Measurements from ENCODE around the gene NHSL1. TPM values are rescaled to one million over a fixed set of nuclear protein-coding genes. Genes with fewer than 3 reads are reported as not detected.

The NHSL1 gene
- total RNA-seq, 1 experiment from 2014 or later = 41.9 TPM

DNA sequence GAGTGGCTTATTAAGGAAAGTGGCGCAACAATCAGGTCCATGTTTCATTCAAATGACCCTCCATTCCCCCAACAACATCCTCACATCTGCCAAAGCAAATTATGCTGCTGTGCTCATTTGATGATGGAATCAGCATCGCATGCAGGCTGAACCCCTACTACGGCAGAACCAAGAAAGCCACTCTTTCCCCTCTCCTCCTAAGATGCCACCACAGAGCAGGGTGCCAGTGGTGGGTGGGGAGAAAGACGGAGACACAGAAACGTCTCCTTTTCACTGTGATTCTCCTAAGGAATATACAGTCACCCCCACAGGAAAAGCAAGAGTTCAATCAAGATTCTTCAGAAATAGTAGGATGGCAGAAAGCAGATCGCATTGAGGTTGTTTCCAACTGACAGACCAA, 78.2 kb downstream of the NHSL1 start:
- BruUV-seq (replicated peaks) = no TSS peak
- peaks cover 59% of the 10 kb centered on the region for H3K36me3 Mint-ChIP-seq (ENCODE audit: insufficient read depth, unreplicated experiment)

DNA sequence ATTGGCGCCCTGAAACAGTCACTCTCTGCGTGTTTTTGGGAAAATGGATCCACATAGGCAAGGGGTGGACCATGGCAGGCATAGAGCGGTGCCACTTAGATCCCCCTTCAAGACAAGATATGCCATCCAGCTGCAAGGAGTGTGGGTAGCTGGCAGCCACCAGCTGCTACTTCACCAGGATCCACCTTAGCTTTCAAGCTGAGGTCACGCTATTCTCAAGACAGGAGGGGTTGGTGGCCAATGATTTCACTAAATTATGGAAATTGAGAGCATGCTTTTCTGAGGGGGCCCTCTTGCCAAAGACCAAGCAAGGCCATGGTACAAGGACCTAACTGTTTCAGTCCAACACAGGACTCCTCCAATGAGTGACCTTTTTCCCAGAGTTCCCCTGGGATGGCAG, 78.9 kb downstream of the NHSL1 start:
- no peaks in the 10 kb centered on the region for H3K27me3 Mint-ChIP-seq (ENCODE audit: insufficient read depth, unreplicated experiment)
- no peaks in the 10 kb centered on the region for H3K36me3 ChIP-seq (ENCODE audit: control insufficient read depth, insufficient read depth, low read length)
- no peaks in the 10 kb centered on the region for H3K9me3 ChIP-seq
- intact Hi-C loops (cut with micrococcal nuclease; ENCODE audit: unreplicated experiment) = no loop called here
- BruUV-seq (replicated peaks) = no TSS peak
- POLR2A ChIA-PET = no interaction called here
- no peak overlapping the region for H3K4me3 ChIP-seq (ENCODE audit: low read depth, low read length)
- peaks cover 61% of the 10 kb centered on the region for H3K36me3 Mint-ChIP-seq (ENCODE audit: insufficient read depth, unreplicated experiment)
- no peaks in the 10 kb centered on the region for H3K4me1 ChIP-seq
- CTCF ChIA-PET = no interaction called here
- no peaks in the 10 kb centered on the region for H3K27me3 ChIP-seq (replicated peaks; ENCODE audit: control insufficient read depth, insufficient read depth, low read length)
- no peaks in the 10 kb centered on the region for H3K9me3 Mint-ChIP-seq (ENCODE audit: unreplicated experiment)
- no peaks in the 10 kb centered on the region for H3K4me1 Mint-ChIP-seq (ENCODE audit: low read depth, unreplicated experiment)
- H3K4me3 Mint-ChIP-seq (ENCODE audit: unreplicated experiment) = no peak overlapping the region
- no peak for DNase-seq
- TF ChIP-seq, protein P1, sequence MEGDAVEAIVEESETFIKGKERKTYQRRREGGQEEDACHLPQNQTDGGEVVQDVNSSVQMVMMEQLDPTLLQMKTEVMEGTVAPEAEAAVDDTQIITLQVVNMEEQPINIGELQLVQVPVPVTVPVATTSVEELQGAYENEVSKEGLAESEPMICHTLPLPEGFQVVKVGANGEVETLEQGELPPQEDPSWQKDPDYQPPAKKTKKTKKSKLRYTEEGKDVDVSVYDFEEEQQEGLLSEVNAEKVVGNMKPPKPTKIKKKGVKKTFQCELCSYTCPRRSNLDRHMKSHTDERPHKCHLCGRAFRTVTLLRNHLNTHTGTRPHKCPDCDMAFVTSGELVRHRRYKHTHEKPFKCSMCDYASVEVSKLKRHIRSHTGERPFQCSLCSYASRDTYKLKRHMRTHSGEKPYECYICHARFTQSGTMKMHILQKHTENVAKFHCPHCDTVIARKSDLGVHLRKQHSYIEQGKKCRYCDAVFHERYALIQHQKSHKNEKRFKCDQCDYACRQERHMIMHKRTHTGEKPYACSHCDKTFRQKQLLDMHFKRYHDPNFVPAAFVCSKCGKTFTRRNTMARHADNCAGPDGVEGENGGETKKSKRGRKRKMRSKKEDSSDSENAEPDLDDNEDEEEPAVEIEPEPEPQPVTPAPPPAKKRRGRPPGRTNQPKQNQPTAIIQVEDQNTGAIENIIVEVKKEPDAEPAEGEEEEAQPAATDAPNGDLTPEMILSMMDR (IDR thresholded peaks at IDR 0.05; ENCODE audit: insufficient read depth in 1 of 2, low read depth in 1 of 2, low read length in 1 of 2, severe bottlenecking in 1 of 2, unreplicated experiment in 1 of 2) = no peak
- H3K27ac Mint-ChIP-seq (ENCODE audit: unreplicated experiment) = no peak overlapping the region

More for the DNA sequence above, 78.2 kb downstream of the NHSL1 start:
- no peak for DNase-seq
- POLR2A ChIA-PET = no interaction called here
- Histone ChIP-seq H3K36me3 (ENCODE audit: control insufficient read depth, insufficient read depth, low read length) (no peaks in the 10 kb centered on the region), H3K4me3 (ENCODE audit: low read depth, low read length) (no peak overlapping the region), H3K9me3 (no peaks in the 10 kb centered on the region), H3K4me1 (no peaks in the 10 kb centered on the region), H3K27me3 (replicated peaks; ENCODE audit: control insufficient read depth, insufficient read depth, low read length) (no peaks in the 10 kb centered on the region)
- Mint-ChIP-seq H3K4me1 (ENCODE audit: low read depth, unreplicated experiment) (no peaks in the 10 kb centered on the region), H3K4me3 (ENCODE audit: unreplicated experiment) (no peak overlapping the region), H3K9me3 (ENCODE audit: unreplicated experiment) (no peaks in the 10 kb centered on the region), H3K27ac (ENCODE audit: unreplicated experiment) (no peak overlapping the region), H3K27me3 (ENCODE audit: insufficient read depth, unreplicated experiment) (no peaks in the 10 kb centered on the region)
- intact Hi-C loops (cut with micrococcal nuclease; ENCODE audit: unreplicated experiment) = no loop called here
- CTCF ChIA-PET = no interaction called here
- TF ChIP-seq, protein P1 (IDR thresholded peaks at IDR 0.05; ENCODE audit: insufficient read depth in 1 of 2, low read depth in 1 of 2, low read length in 1 of 2, severe bottlenecking in 1 of 2, unreplicated experiment in 1 of 2) = no peak

DNA sequence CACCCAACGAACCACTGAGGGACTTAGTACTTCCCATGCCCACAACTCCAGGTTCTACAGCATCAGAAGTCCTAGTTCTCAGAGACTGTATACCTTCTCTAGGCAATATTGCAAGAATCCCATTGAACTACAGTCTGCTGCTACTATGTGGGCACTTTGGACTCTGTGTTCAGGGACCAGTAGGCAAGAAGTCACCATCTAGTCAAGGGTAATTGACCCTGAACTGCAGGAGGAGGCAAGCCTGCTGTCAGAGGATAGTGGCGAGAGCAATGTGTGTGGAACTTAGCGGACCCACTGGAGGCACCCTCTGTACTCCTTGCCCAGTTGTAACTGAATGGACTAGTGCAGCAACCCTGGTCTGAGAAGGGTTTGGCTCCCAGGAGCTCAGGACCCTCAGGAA, 79.5 kb downstream of the NHSL1 start:
- H3K36me3 Mint-ChIP-seq (ENCODE audit: insufficient read depth, unreplicated experiment) = peaks cover 64% of the 10 kb centered on the region
- H3K36me3 ChIP-seq (ENCODE audit: control insufficient read depth, insufficient read depth, low read length) = no peaks in the 10 kb centered on the region
- H3K4me3 ChIP-seq (ENCODE audit: low read depth, low read length) = no peak overlapping the region
- ChIA-PET POLR2A (no interaction called here), CTCF (no interaction called here)
- H3K27me3 Mint-ChIP-seq (ENCODE audit: insufficient read depth, unreplicated experiment) = no peaks in the 10 kb centered on the region
- H3K4me1 ChIP-seq = no peaks in the 10 kb centered on the region
- H3K4me3 Mint-ChIP-seq (ENCODE audit: unreplicated experiment) = no peak overlapping the region
- no peaks in the 10 kb centered on the region for H3K27me3 ChIP-seq (replicated peaks; ENCODE audit: control insufficient read depth, insufficient read depth, low read length)
- H3K9me3 Mint-ChIP-seq (ENCODE audit: unreplicated experiment) = no peaks in the 10 kb centered on the region
- DNase-seq = no peak
- H3K4me1 Mint-ChIP-seq (ENCODE audit: low read depth, unreplicated experiment) = no peaks in the 10 kb centered on the region
- TF ChIP-seq, protein P1 (IDR thresholded peaks at IDR 0.05; ENCODE audit: insufficient read depth in 1 of 2, low read depth in 1 of 2, low read length in 1 of 2, severe bottlenecking in 1 of 2, unreplicated experiment in 1 of 2) = no peak
- no peaks in the 10 kb centered on the region for H3K9me3 ChIP-seq
- intact Hi-C loops (cut with micrococcal nuclease; ENCODE audit: unreplicated experiment) = no loop called here
- no peak overlapping the region for H3K27ac Mint-ChIP-seq (ENCODE audit: unreplicated experiment)
- no TSS peak for BruUV-seq (replicated peaks)
